Measurements from ENCODE around the gene CSPG4. TPM values are rescaled to one million over a fixed set of nuclear protein-coding genes. Genes with fewer than 3 reads are reported as not detected.
A peak's percentile ranks its signal among the peaks of the same experiment; 100 is the strongest.

Gene CSPG4
- total and polyA plus RNA-seq, 10 of the 15 experiments (the other 5 are each of a cell fraction or from before 2014, with no cell fraction given) = 0.02 to 2.2 (median 0.76) TPM

- H3K36me3 ChIP-seq (ENCODE audit: control insufficient read depth in 2 of 2, insufficient read depth in 2 of 2, low read length in 1 of 2) = no peaks in the 10 kb centered on the region; a peak in 1 of 4 replicates
- H3K27ac ChIP-seq (ENCODE audit: control insufficient read depth, insufficient read depth) = peak overlapping the region; percentile 75
- peak; percentile 65 for FAIRE-seq
- in situ Hi-C loops (cut with MboI) (no loop called here), intact Hi-C loops (cut with micrococcal nuclease; ENCODE audit: unreplicated experiment) (no loop called here)
- CTCF ChIA-PET = interaction anchor here (0.7 to 5.5 kb wide), 16 partner anchors 7 to 270 kb away, joined by 3 to 86 read pairs (median 4); partner anchors contain the start of genes MAN2C1, SIN3A, SNUPN and SNX33
- peak overlapping the region; percentile 12; the same call in 1 of the 2 replicates for H2AFZ ChIP-seq (ENCODE audit: control insufficient read depth, low read depth, low read length)
- RAD21 ChIA-PET (ENCODE audit: unreplicated experiment) = interaction anchor here (0.5 to 5.1 kb wide), 12 partner anchors 9 to 271 kb away, joined by 3 to 69 read pairs (median 5); partner anchors contain the start of genes MAN2C1, SIN3A and SNUPN
- H3K9me3 ChIP-seq (replicated peaks; ENCODE audit: control insufficient read depth, insufficient read depth, low read length) = no peaks in the 10 kb centered on the region
- DNase-seq (ENCODE audit: low read depth, low spot score) = no peak
- BruUV-seq (replicated peaks) = TSS peak; percentile 85
- no peak for ATAC-seq
- peaks cover 32% of the 10 kb centered on the region for H3K79me2 ChIP-seq (ENCODE audit: control insufficient read depth, insufficient read depth, low read length)
- no peaks in the 10 kb centered on the region for H3K27me3 ChIP-seq (replicated peaks in 1 of 2; ENCODE audit: control insufficient read depth in 2 of 2, insufficient read depth in 2 of 2, low read length in 1 of 2)
- H3K4me3 ChIP-seq = peak overlapping the region; percentile 76
- H4K20me1 ChIP-seq (ENCODE audit: control insufficient read depth, insufficient read depth) = peaks cover 2% of the 10 kb centered on the region; the same call in 1 of the 2 replicates
- SMC1A ChIA-PET (ENCODE audit: uncharacterized antibody, unreplicated experiment) = interaction anchor here (1.4 to 3.9 kb wide), 8 partner anchors 12 to 272 kb away, joined by 3 to 27 read pairs (median 13); partner anchors contain the start of genes MAN2C1, SIN3A and SNUPN
- POLR2A ChIA-PET = interaction anchor here (0.9 to 5.0 kb wide), 8 partner anchors 10 to 271 kb away, joined by 3 to 110 read pairs (median 10); partner anchors contain the start of genes MAN2C1, PTPN9, SIN3A and SNUPN
- peak overlapping the region; percentile 89 for H3K9ac ChIP-seq (ENCODE audit: control insufficient read depth, insufficient read depth, low read length)
- WGBS (ENCODE audit: insufficient coverage, insufficient replicate concordance, low lambda C conversion rate, missing lambda C conversion rate) = under 1% methylated on average over 16 of the region's 16 CpGs
- no peaks in the 10 kb centered on the region for H3K4me1 ChIP-seq (ENCODE audit: control insufficient read depth, insufficient read depth, low read length)
- TF ChIP-seq KAT2A (conservative IDR thresholded peaks at IDR 0.05; ENCODE audit: control insufficient read depth, low read depth, low read length) = no peak
- TF ChIP-seq MTA2 (IDR thresholded peaks at IDR 0.05; ENCODE audit: low read depth) = 0 out of 2 replicates have a peak, but pooled peaks have one; percentile 27
- TF ChIP-seq SMARCA5 (IDR thresholded peaks at IDR 0.05) = 0 out of 2 replicates have a peak, but pooled peaks have one; percentile 57
- no peak for TF ChIP-seq SKIL (IDR thresholded peaks at IDR 0.05; ENCODE audit: low read depth, poor library complexity, severe bottlenecking)
- no peak for TF ChIP-seq LARP7 (IDR thresholded peaks at IDR 0.05)
- 0 out of 2 replicates have a peak, but pooled peaks have one; percentile 17 for TF ChIP-seq USF2 (IDR thresholded peaks at IDR 0.05; ENCODE audit: borderline replicate concordance, low read depth, low read length)
- peak; percentile 69 for TF ChIP-seq RAD51 (IDR thresholded peaks at IDR 0.05)
- TF ChIP-seq MXI1 (IDR thresholded peaks at IDR 0.05; ENCODE audit: low read depth, low read length) = peak; percentile 80; the same call in 1 of the 2 replicates
- no peak for TF ChIP-seq PRDM15 (CRISPR knock-in tag; IDR thresholded peaks at IDR 0.05)
- 0 out of 2 replicates have a peak, but pooled peaks have one; percentile 16 for TF ChIP-seq E2F4 (IDR thresholded peaks at IDR 0.05; ENCODE audit: low read depth, low read length)
- peak; percentile 50; a peak in 1 of 4 replicates for TF ChIP-seq IKZF2 (IDR thresholded peaks at IDR 0.05)
- TF ChIP-seq MEF2B (IDR thresholded peaks at IDR 0.05; ENCODE audit: partially characterized antibody, poor library complexity, severe bottlenecking) = peak; percentile 17
- TF ChIP-seq MYC (IDR thresholded peaks at IDR 0.05; ENCODE audit: insufficient read depth, insufficient read length, insufficient replicate concordance, low read length, severe bottlenecking) = no peak
- TF ChIP-seq BHLHE40 (IDR thresholded peaks at IDR 0.05; ENCODE audit: borderline replicate concordance in 1 of 2, low read depth in 2 of 2, low read length in 1 of 2) = peak; percentile 95 to 97
- peak overlapping the region; percentile 98 for H3K4me2 ChIP-seq (ENCODE audit: control insufficient read depth, insufficient read depth)
These were observed 73.4 kb downstream of the CSPG4 start for GRCh38 chr15:75639191-75639708.
